OCI-LY1 (cell line): ENCODE data around the gene GLG1.

Experiments
- EZH2 ChIP-seq: fragments of 200-600 bp; sonication (generic), shearing (Covaris generic); IDR thresholded peaks from 2 replicates; pipeline ENCODE4 v1.8.0; 2017; ENCODE audit warnings: borderline replicate concordance, mixed run types, mild to moderate bottlenecking, antibody characterized with exemption, low read length, moderate library complexity, mixed read lengths
- TF ChIP-seq, protein P1 (sequence below): fragments of 200-600 bp; sonication (generic), shearing (Covaris generic); IDR thresholded peaks from 2 replicates; pipeline ENCODE4 v1.5.1; 2017; ENCODE audit warnings: mild to moderate bottlenecking, antibody characterized with exemption, low read length, moderate library complexity, mixed read lengths

DNA sequence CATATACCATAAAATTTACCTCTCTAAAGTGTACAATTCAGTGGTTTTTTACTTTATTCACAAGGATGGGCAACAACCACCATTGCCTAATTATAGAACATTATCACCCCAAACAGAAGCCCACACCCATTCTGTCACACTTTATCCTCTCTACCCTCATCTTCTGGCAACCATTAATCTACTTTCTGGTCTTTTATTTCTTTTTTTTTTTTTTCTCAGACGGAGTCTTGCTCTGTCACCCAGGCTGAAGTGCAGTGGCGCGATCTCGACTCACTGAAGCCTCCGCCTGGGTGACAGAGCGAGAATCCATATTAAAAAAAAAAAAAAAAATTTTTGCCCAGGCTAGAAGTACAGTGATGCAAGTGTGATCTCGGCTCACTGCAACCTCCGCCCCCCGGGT is 95.0 kb downstream of the GLG1 start:
- TF ChIP-seq, protein P1, sequence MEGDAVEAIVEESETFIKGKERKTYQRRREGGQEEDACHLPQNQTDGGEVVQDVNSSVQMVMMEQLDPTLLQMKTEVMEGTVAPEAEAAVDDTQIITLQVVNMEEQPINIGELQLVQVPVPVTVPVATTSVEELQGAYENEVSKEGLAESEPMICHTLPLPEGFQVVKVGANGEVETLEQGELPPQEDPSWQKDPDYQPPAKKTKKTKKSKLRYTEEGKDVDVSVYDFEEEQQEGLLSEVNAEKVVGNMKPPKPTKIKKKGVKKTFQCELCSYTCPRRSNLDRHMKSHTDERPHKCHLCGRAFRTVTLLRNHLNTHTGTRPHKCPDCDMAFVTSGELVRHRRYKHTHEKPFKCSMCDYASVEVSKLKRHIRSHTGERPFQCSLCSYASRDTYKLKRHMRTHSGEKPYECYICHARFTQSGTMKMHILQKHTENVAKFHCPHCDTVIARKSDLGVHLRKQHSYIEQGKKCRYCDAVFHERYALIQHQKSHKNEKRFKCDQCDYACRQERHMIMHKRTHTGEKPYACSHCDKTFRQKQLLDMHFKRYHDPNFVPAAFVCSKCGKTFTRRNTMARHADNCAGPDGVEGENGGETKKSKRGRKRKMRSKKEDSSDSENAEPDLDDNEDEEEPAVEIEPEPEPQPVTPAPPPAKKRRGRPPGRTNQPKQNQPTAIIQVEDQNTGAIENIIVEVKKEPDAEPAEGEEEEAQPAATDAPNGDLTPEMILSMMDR: no peak
- no peak for TF ChIP-seq EZH2
